Measurements from ENCODE around the gene FIG4. TPM values are rescaled to one million over a fixed set of nuclear protein-coding genes. Genes with fewer than 3 reads are reported as not detected.

FIG4 gene
- total and polyA plus RNA-seq, 8 donors: 4.0 to 10.8 (median 6.1) TPM

GRCh38 chr6:109759098-109759955 is 68.2 kb downstream of the FIG4 start:
- no peak overlapping the region for H3K27ac ChIP-seq
- no peaks in the 10 kb centered on the region for H3K9me3 ChIP-seq
- FAIRE-seq (no peak), DNase-seq (no peak), ATAC-seq (no peak)
- H3K27me3 ChIP-seq: no peaks in the 10 kb centered on the region
- intact Hi-C loops (cut with DNase I): no loop called here
- no peaks in the 10 kb centered on the region for H3K36me3 ChIP-seq
- no peaks in the 10 kb centered on the region for H3K4me1 ChIP-seq
- TF ChIP-seq CTCF (IDR thresholded peaks at IDR 0.05): no peak
- no peak overlapping the region for H3K4me3 ChIP-seq
- WGBS, 2 donors: 96 to 98% methylated on average over 3 of the region's 3 CpGs

- Histone ChIP-seq H3K4me1 (no peaks in the 10 kb centered on the region), H3K9me3 (no peaks in the 10 kb centered on the region), H3K27ac (no peak overlapping the region), H3K36me3 (no peaks in the 10 kb centered on the region), H3K4me3 (no peak overlapping the region), H3K27me3 (no peaks in the 10 kb centered on the region)
- TF ChIP-seq CTCF (IDR thresholded peaks at IDR 0.05): no peak
- no peak for FAIRE-seq
- DNase-seq: no peak
- intact Hi-C loops (cut with DNase I): no loop called here
- WGBS, 2 donors: 25 to 26% methylated on average over 2 of the region's 2 CpGs
- ATAC-seq: no peak
Observed at GRCh38 chr6:109760208-109760607, 69.1 kb downstream of the FIG4 start.

GRCh38 chr6:109762166-109762565 is 71.1 kb downstream of the FIG4 start:
- intact Hi-C loops (cut with DNase I): no loop called here
- DNase-seq: no peak
- H3K27me3 ChIP-seq: no peaks in the 10 kb centered on the region
- no peak for TF ChIP-seq CTCF (IDR thresholded peaks at IDR 0.05)
- 95 to 99% methylated on average over 2 of the region's 2 CpGs for WGBS, 2 donors
- no peak for ATAC-seq
- no peaks in the 10 kb centered on the region for H3K9me3 ChIP-seq
- H3K4me3 ChIP-seq: no peak overlapping the region
- H3K36me3 ChIP-seq: no peaks in the 10 kb centered on the region
- no peak overlapping the region for H3K27ac ChIP-seq
- no peak for FAIRE-seq
- no peaks in the 10 kb centered on the region for H3K4me1 ChIP-seq

GRCh38 chr6:109762769-109763441 is 71.8 kb downstream of the FIG4 start:
- Histone ChIP-seq H3K36me3 (no peaks in the 10 kb centered on the region), H3K4me1 (no peaks in the 10 kb centered on the region), H3K27ac (no peak overlapping the region), H3K9me3 (no peaks in the 10 kb centered on the region), H3K27me3 (no peaks in the 10 kb centered on the region), H3K4me3 (no peak overlapping the region)
- DNase-seq: no peak
- intact Hi-C loops (cut with DNase I): no loop called here
- no peak for ATAC-seq
- FAIRE-seq: no peak
- 0 to 32% methylated on average over 1 of the region's 1 CpG for WGBS, 2 donors
- no peak for TF ChIP-seq CTCF (IDR thresholded peaks at IDR 0.05)

- ATAC-seq: no peak
- intact Hi-C loops (cut with DNase I): no loop called here
Observed at GRCh38 chr6:109766167-109766566, 75.1 kb downstream of the FIG4 start.

More at GRCh38 chr6:109766167-109766566, 75.1 kb downstream of the FIG4 start:
- 96 to 100% methylated on average over 3 of the region's 3 CpGs for WGBS, 2 donors
- Histone ChIP-seq H3K9me3 (no peaks in the 10 kb centered on the region), H3K27ac (no peak overlapping the region), H3K27me3 (no peaks in the 10 kb centered on the region), H3K4me3 (no peak overlapping the region), H3K4me1 (no peaks in the 10 kb centered on the region), H3K36me3 (no peaks in the 10 kb centered on the region)
- FAIRE-seq (no peak), DNase-seq (no peak)
- TF ChIP-seq CTCF (IDR thresholded peaks at IDR 0.05): no peak
